GM19438 (cell line): ENCODE data around the gene HEYL.

Experiments
- ATAC-seq: cut with Tn5 transposase; IDR thresholded peaks from one replicate; pipeline ENCODE4 v1.9.1; 2021; ENCODE audit warnings: low read depth; ENCODE audit not compliant: unreplicated experiment

The HEYL gene

DNA sequence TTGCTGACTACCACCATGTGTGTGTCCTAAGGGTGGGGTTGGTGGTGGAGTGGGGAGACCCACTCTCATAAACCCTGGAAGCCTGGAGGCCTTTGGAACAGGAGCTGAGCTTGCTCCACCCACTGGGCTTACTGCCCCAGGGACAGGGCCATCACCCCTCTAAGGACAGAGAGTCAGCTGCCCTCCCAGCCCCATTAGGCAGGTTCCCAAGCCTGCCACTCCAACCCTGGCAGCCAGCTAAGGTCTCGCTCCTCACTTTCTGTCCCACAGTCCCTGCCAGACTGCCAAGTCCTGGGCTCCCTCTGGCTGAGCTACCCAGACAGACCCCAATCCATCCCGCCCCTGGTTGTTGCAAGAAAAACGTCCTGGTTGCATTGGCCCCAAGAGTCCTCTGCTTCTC is 28.7 kb upstream of the HEYL start:
- no peak for ATAC-seq

DNA sequence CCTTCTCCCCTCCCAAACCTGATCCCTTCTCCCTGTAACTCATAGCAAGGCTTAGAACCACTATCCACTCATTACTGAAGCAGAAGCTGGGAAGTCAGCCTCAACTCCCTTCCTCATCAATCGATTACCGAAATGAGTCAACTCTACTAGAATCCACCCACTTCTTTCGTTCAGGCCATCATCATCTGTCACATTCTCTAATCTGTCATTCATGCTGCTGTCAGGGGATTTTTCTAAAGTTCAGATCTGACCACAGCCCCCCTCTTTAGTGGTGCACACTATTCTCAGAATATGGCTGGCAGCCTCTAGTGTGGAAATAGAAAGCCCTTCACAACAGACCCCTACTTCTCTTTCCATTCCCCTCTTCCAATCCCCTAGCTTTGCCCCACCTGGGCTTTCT is 27.3 kb upstream of the HEYL start:
- peak; percentile 72 for ATAC-seq

DNA sequence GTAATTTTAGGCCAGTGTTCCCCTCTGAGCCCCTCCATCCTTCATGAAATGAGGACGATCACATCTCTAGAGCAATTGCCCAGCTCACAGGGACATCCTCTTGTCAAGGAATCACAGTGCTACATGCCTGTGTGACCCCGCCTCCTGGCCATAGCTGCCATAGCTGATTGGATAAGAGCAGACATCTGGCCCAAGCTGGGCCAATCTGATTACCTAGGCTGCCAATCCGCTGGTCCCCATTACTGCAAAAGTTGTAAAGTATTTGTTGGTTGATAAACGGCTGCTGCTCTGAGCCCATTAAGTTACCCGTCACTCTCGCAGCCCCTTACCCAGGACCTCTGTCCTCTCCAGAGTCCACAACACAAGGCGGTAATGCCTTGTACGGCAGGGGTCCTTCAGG is 24.1 kb upstream of the HEYL start:
- no peak for ATAC-seq

DNA sequence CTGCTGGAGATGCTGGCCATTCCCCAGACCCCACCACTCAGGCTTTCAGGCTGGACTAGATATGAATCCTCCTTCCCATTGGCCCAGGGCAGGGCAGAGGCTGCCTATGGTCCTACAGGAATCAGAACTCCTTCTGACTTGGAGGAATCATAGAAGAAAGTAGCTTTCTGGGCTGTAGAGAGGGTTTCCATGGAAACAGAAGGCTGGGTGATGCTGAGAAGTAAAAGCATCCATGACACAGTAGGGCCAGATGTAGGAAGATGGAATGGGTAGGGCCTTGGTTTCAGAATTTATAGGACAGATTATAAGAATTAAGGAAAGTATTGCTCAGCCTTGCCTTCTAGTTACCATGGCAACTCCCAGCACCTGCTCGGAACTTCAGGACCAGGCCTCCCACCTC is 23.4 kb upstream of the HEYL start:
- ATAC-seq = no peak

DNA sequence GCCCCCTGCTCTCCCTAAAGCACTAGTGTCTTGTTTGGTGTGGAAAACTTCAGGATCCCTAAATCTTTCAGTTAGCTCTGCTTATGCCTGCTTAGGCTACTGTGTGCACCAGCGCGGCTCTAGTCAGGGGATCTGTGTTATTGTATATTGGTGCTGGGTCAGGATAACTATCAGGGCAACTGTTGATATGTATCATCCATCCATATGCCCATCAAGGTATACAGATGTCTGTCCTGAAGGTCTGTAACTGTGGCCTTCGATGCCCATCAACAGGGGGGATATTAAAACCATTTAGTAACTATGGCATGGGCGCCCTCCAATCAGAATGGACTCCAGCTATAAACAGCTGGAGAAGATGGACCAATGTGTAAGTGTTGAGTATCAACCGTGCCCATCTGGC is 20.1 kb upstream of the HEYL start:
- no peak for ATAC-seq

DNA sequence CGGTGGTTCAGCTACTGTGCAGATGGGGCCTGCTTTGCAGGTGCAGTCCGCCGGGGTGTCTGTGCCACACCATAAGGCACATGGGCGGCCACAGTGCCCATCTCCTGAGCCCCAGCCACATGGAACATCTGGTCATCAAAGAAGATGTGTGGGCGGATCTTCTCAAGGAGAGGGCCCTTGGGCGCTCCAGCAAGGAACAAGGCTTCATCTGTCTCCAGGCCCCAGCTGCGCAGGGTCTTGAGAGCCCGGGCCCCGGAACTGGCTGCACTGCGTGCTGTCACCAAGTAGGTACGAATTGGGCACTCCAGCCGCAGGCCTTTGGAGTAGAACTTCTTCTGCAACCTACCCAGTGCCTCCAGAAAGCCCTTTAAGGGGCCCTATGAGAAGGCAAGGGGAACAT is 19.7 kb upstream of the HEYL start:
- ATAC-seq = no peak

DNA sequence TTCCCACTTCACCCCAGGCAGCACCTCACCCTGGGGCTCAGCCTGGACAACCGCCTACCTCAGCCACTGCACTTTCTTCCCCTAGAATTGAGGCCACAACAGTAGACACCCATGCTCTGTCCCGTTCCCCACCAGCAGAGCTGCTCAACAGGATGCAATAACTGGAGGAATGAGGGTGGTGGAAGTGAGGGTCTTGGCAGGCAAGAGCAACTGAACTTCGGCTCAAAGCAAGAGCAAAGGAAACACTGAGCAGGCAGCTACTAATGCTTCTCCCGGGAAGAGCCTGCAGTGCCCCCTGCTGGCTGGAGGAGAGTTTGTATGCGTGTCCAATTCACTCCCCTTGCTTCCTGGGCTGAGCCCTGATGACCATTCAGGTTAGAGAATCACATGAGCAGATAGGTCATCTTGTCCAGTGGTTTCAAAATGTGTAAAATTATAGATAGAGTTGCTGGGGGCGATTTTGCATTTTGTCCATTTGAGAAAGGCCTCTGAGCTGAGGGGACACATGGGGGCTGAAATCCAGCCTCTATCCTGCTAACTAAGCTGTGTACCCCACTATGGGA is 18.6 kb upstream of the HEYL start:
- ATAC-seq = no peak

DNA sequence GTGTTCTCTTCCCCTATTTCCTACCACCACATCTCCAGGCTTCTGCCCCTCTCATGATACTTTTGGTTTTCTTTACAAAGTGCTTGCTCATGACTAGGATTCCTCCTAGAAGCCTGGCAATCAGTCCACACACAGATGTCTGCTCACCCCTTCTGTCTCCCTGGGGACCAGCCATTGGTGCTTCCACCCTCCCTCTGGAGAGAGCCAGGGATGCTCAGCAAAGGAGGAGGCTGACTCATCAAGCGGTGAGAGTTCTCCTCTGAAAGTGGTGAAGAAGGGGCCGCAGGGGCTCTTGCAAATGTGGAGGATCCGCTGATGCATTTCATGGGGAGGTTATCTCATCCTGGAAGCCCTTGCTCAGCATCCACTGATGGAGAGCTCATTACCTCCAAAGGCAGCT is 18.0 kb upstream of the HEYL start:
- no peak for ATAC-seq

DNA sequence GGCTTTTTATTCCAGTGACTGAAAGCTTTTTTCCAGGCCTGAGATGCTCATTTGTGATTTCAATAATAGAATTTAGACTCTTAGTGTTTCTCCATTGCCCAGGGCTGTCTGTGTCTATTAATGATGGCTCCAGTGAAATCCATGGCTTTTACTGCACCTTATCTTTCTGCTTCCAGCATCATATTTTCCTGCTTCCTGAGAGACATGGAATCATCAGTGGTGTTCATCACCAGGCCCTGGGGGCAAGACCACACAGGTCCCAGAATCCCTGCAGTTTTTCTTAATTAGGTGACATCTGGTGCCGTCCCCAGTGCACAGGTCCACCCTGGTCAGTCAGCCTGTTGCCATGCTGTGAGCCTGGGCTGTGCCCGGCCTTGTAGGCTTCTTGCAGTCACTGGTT is 16.9 kb upstream of the HEYL start:
- no peak for ATAC-seq

DNA sequence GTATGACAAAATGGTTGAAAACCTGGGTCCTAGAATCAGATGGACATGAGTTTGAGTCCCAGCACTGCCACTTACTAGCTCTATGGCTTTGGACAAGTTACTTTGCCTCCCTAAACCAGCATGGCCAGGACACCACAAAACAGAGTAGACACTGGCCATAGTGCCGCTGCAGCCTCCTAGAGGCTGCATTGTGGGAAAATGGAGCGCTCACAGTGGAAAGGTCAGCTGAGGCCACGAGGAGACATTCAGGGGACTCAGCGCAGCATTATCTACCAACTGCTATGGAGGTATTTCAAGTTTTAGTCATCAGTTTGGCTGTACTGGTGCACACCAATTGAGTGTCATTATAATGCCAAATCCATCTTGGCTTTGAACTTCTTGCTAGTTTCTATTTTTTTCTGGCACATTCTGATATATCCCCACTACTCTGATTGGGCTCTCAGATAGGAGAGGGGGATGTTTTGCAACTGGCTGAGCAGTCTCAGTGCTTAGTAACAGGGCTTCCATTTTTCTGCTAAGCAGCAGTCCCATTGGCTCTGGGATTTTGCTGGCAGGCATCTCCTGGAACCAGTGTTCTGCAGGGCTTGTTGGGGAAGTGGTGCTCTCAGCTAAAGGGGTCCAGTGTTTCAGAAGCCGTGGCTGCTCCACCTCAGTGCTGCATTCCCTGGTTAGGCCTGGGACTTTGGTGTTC is 16.3 kb upstream of the HEYL start:
- no peak for ATAC-seq

DNA sequence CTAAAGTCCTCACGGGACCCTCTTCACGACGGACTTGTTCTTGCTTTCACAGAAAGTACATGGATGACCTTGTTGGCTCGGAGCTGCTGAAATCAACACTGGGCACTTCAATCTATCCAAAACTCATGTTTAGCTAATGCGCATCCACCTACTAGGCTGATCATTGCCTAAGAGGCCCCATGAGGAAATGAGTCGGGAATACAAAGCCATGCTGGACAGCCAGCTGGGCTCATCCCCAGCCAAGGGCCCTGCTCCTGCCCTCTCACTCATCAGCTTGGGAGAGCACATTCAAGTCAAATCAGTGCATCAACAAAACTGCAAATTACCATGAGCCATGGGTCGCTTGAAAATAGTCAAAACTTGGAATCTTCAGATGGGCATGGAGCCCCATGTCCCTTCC is 14.8 kb upstream of the HEYL start:
- no peak for ATAC-seq

DNA sequence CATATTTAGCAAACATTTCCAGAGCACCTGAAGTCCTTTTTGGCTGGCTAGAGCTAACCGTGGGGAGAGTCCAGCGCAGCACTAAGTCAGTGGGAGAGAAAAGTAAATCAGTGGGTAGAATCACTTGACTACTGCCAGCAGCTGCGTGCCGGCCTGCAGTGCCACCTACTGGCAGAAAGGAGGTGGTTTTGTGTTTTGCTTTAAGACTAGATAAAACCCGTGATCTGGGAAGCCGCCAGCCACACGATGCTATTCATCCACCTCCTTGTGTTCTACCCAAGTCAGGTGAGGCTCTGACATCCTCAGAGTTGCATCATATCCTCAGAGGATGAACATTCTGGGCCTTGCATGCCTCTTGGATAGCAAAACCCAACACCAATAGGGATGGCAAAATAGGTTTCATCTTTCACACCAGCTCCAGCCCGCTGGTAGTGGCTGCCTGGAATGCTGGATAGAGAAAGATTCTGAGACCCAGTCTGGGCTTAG is 14.1 kb upstream of the HEYL start:
- no peak for ATAC-seq

DNA sequence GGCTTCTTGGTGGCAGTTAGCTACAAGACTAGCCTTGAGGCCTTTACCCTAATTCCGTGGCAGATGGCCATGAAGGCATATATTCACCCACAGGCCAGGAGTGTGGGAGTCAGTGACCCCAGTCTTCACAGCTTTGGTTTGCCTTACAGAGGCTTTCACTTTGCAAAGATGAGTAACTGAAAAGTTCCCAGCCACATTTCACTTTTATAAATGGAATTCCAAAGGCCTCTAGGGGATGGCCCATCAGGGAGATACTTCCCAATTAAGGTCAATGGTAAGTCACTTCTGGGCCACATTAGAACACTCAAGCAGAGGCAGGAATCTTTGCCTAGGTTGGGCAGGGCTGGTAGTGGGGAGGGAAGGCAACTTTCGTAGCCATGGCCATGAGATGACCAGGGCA is 13.1 kb upstream of the HEYL start:
- ATAC-seq = no peak

DNA sequence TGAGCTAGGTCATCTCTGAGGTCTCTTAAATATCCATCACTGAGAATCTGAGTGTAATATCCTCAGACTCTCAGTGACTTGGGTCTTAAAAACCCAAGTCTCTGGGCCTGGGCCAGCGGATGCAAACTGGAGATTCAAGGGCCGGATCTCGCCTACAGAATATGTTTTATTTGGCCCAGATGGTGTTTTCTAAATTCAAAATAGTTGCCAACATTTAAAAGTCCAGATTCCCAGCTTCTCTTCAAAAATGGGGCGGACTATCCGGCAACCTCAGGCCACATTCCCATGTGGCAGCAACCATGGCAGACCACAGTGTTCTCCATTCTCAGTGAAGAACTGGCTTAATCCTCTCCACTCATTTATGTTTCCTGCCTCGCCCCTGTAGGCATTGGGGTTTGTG is 12.7 kb upstream of the HEYL start:
- no peak for ATAC-seq

DNA sequence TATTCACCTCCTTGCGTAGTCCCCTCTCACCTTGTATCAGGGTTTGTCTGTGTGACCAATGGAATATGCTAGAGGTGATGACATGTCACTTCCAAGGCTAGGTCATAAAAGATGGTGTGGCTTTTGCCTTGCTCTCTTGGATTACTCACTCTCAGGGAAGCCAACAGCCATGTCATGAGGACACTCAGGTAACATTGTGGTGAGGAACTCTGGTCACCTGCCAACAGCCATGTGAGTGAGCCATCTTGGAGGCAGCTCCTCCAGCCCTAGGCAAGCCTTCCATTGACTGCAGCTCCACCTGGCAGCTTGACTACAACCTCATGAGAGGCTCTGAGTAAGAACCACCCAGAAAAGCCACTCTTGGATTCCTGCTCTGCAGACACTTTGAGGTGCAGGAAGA is 11.0 kb upstream of the HEYL start:
- no peak for ATAC-seq

DNA sequence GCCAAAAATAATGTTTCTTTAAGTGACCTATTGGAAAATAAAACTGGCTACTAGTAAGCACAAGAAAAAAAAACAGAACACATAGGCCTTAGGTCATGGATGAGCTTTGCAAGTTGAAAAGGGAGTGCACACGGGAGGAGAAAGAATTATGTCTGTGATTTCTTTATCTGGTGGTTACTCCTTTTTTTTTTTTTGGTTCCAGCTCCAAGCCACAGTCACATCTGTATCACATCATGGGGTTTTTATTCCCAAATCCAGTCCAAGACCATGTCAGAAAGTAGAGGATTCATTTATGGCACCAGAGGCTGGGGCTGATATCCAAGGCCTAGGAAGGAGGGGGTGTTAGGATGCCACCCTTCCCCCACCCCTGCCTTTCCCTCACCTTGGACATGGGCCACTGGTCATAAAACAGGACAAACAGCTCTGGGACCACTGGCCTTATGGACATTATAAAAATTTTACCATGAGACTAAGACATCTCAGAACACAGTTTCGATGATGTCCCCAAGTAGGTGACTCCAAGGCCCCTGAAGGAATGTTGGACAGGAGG is 10.3 kb upstream of the HEYL start:
- no peak for ATAC-seq

DNA sequence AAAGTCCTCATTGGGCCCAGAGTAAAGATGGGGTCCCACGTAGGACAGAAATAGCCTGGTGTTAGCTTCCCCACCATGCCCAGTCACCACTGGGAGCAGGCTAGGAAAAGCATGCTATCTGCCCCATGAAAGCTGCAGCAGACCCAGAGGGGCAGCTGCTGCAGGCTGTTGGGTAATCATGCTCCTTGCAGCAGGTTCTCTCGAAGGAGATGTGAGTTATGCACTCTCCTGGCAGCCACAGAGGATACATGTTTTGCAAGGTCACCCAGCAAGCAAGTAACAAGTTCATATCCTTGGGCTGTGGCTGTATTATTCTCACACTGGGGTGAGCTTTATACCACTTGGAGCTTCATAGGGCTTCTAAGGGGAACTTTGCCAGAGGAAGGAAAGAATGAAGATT is 9.1 kb upstream of the HEYL start:
- no peak for ATAC-seq

DNA sequence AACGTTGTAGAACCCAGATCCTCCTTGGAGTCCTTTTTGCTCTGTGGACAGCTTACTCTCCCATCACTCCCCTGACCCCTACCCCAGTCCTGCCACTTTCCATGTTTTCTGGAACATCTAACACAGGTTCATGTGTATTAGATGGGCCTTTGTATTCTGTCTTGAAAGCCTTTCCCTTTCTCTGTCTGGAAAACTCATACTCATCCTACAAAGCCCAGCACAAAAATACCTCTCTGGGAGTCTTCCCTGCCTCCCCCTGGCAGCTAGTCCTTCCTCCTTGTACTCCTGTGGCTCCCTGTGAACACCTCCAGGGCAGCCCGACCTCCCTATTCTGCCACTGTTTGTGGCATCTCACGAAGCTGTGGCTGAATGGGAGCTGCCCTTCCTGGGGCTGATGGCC is 7.8 kb upstream of the HEYL start:
- no peak for ATAC-seq

DNA sequence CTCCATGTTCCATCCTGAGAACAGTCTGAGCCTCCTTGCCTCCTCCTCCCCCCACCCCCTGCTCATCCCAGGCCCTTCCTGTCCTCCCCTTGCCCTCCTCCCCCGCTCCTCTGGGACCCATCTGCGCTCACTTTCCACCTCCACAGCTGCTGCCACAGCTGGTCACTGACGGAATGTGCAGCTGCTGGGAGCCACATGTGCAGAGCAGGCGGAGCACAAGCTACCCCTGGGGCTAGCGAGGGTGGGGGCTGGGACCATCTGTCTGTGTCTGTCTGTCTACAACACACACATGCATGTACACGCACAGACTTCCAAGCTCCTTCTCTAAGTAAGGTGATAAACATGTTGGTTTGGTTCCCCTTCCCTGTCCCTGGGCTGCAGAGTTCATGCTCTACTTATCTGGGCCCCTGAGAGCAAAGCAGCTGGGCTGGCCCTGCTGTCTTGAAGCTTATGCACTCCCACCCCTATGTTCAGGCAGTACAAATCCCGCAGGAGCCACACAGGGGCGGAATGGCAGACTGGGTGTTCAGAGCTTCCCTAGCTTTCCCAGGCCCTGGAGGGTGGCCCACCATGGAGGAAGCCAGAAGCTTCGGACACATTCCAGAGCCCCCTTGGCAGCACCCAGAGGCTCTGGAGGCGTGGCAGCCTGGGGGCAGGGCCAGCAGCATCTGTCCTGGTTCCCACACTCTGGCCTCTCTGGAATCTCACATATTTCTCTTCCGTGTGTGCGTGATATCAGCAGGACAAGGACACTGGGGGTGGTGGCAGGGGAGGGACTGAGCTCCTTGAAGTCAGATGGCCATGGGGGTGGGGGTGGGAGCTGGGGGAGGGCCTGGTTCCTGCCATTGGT is 7.0 kb upstream of the HEYL start:
- no peak for ATAC-seq

DNA sequence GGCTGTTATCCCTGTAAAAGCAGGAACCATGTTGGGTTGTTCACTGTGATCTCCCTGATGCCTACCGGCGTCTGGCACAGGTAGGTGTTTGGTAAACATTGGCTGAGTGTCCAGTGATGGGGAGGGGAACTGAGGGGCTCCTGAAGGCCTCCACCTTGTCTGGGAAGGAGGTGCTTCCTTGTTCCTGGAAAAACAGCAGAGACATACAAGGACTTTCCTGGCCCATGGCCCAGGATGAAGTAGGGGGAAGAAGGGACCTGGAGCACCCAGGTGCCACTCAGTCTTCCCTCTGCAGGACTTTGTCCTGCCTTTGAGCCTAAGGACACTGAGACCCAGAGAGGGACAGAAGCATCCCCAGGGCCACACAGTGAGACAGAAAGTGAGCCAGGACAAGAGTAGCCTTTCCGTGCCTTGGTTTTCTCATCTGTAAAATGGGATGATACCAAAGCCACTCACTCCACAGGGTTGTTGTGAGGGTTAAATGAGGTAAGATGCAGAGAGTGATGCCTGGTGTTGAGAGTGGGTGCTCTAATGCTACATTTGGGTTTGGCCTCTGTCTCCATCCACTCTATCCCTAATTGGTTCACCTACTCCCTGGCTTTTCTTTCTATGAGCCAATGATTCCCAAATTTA is 6.1 kb upstream of the HEYL start:
- ATAC-seq = no peak

DNA sequence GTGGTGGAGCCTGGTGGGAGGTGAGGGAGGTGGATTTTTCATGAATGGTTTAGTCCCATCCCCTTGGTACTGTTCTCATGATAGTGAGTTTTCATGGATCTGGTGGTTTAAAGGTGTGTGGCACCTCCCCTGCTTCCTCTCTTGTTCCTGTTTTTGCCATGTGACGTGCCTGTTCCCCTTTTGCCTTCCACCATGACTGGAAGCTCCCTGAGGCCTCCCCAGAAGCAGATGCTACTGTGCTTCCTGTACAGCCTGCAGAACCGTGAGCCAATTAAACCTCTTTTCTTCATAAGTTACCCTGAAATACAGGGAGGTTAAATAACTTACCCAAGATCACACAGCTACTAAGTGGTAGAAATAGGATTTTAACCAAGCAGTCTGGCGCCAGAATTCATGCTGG is 4.3 kb upstream of the HEYL start:
- no peak for ATAC-seq
